ENCODE data around the gene CHST11. TPM values are rescaled to one million over a fixed set of nuclear protein-coding genes. Genes with fewer than 3 reads are reported as not detected.
A peak's percentile ranks its signal among the peaks of the same experiment; 100 is the strongest.

The CHST11 gene
- total and polyA plus RNA-seq, 9 of the 15 experiments (the other 6 are each of a cell fraction or from before 2014, with no cell fraction given), result 2.3 to 38.7 (median 15.0) TPM

GRCh38 chr12:104456950-104457745, 400 bp downstream of the CHST11 start (continued):
- TF ChIP-seq, protein P1, sequence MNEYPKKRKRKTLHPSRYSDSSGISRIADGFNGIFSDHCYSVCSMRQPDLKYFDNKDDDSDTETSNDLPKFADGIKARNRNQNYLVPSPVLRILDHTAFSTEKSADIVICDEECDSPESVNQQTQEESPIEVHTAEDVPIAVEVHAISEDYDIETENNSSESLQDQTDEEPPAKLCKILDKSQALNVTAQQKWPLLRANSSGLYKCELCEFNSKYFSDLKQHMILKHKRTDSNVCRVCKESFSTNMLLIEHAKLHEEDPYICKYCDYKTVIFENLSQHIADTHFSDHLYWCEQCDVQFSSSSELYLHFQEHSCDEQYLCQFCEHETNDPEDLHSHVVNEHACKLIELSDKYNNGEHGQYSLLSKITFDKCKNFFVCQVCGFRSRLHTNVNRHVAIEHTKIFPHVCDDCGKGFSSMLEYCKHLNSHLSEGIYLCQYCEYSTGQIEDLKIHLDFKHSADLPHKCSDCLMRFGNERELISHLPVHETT (CRISPR knock-in tag; conservative IDR thresholded peaks at IDR 0.05 in 1 of 2, IDR thresholded peaks at IDR 0.05 in 1 of 2), result no peak
- TF ChIP-seq REST (IDR thresholded peaks at IDR 0.05; ENCODE audit: borderline replicate concordance), result peak; percentile 63
- no peak for TF ChIP-seq REST (CRISPR knock-in tag; IDR thresholded peaks at IDR 0.05; ENCODE audit: low read depth)
- TF ChIP-seq CCAR2 (IDR thresholded peaks at IDR 0.05; ENCODE audit: low read depth, low read length), result no peak
- peak; percentile 73 for TF ChIP-seq POLR2H (tag; IDR thresholded peaks at IDR 0.05; ENCODE audit: low read depth)
- 0 out of 4 replicates have a peak, but pooled peaks of 1 of the 2 experiments have one; percentile 34 for TF ChIP-seq KDM1A (IDR thresholded peaks at IDR 0.05)
- TF ChIP-seq JUN (IDR thresholded peaks at IDR 0.05; ENCODE audit: borderline replicate concordance, low read depth, low read length), result no peak
- no peak for TF ChIP-seq JUN (CRISPR knock-in tag; IDR thresholded peaks at IDR 0.05; ENCODE audit: borderline replicate concordance)
